Measurements from ENCODE around the gene DGKG.
A peak's percentile ranks its signal among the peaks of the same experiment; 100 is the strongest.

The DGKG gene

GRCh38 chr3:186194451-186194811 lies 167.6 kb downstream of the DGKG start:
- H3K27me3 Mint-ChIP-seq (ENCODE audit: low read depth, poor library complexity), result peaks cover 63% of the 10 kb centered on the region
- TF ChIP-seq CTCF (IDR thresholded peaks at IDR 0.05), result no peak
- no peaks in the 10 kb centered on the region for H3K9me3 Mint-ChIP-seq
- no peak overlapping the region for H3K27ac Mint-ChIP-seq
- H3K4me3 Mint-ChIP-seq, result peak overlapping the region; percentile 81
- H3K4me1 Mint-ChIP-seq, result peaks cover 5% of the 10 kb centered on the region
- no peak for DNase-seq
- H3K36me3 Mint-ChIP-seq (ENCODE audit: low read depth), result no peaks in the 10 kb centered on the region

- peak; percentile 82 for DNase-seq
- H3K27ac Mint-ChIP-seq, result no peak overlapping the region
- no peaks in the 10 kb centered on the region for H3K9me3 Mint-ChIP-seq
- H3K4me3 Mint-ChIP-seq, result peak overlapping the region; percentile 81
- TF ChIP-seq CTCF (IDR thresholded peaks at IDR 0.05), result no peak
- H3K4me1 Mint-ChIP-seq, result peaks cover 5% of the 10 kb centered on the region
- no peaks in the 10 kb centered on the region for H3K36me3 Mint-ChIP-seq (ENCODE audit: low read depth)
- peaks cover 69% of the 10 kb centered on the region for H3K27me3 Mint-ChIP-seq (ENCODE audit: low read depth, poor library complexity)
These were observed 168.2 kb downstream of the DGKG start for GRCh38 chr3:186193534-186194450.

GRCh38 chr3:186192823-186193222 lies 169.2 kb downstream of the DGKG start:
- Mint-ChIP-seq H3K27me3 (ENCODE audit: low read depth, poor library complexity) (peaks cover 71% of the 10 kb centered on the region), H3K4me1 (peaks cover 5% of the 10 kb centered on the region), H3K27ac (no peak overlapping the region), H3K4me3 (peak overlapping the region; percentile 81), H3K36me3 (ENCODE audit: low read depth) (no peaks in the 10 kb centered on the region), H3K9me3 (no peaks in the 10 kb centered on the region)
- DNase-seq, result no peak
- TF ChIP-seq CTCF (IDR thresholded peaks at IDR 0.05), result no peak

- H3K27me3 Mint-ChIP-seq (ENCODE audit: low read depth, poor library complexity), result peaks cover 62% of the 10 kb centered on the region
These were observed 172.5 kb downstream of the DGKG start for GRCh38 chr3:186189492-186189891.

GRCh38 chr3:186187401-186188275 lies 174.4 kb downstream of the DGKG start:
- Mint-ChIP-seq H3K27me3 (ENCODE audit: low read depth, poor library complexity) (peaks cover 47% of the 10 kb centered on the region), H3K4me1 (no peaks in the 10 kb centered on the region), H3K9me3 (no peaks in the 10 kb centered on the region), H3K36me3 (ENCODE audit: low read depth) (no peaks in the 10 kb centered on the region), H3K27ac (no peak overlapping the region), H3K4me3 (no peak overlapping the region)
- TF ChIP-seq CTCF (IDR thresholded peaks at IDR 0.05), result no peak
- no peak for DNase-seq

More at GRCh38 chr3:186189492-186189891, 172.5 kb downstream of the DGKG start:
- Mint-ChIP-seq H3K4me1 (peaks cover 4% of the 10 kb centered on the region), H3K27ac (no peak overlapping the region), H3K4me3 (no peak overlapping the region), H3K9me3 (no peaks in the 10 kb centered on the region), H3K36me3 (ENCODE audit: low read depth) (no peaks in the 10 kb centered on the region)
- no peak for DNase-seq
- no peak for TF ChIP-seq CTCF (IDR thresholded peaks at IDR 0.05)

Measured in nephron progenitor cell (in vitro differentiated cells).